CD4-positive, alpha-beta T cell treated with Interleukin-12 subunit alpha and Interleukin-12 subunit beta, for 1 hour (primary cell): ENCODE results near the gene ZNF784.

Experiments
- DNase-seq: peaks from one replicate; pipeline ENCODE4 v3.0.0-alpha.2; 2020

The ZNF784 gene

DNA sequence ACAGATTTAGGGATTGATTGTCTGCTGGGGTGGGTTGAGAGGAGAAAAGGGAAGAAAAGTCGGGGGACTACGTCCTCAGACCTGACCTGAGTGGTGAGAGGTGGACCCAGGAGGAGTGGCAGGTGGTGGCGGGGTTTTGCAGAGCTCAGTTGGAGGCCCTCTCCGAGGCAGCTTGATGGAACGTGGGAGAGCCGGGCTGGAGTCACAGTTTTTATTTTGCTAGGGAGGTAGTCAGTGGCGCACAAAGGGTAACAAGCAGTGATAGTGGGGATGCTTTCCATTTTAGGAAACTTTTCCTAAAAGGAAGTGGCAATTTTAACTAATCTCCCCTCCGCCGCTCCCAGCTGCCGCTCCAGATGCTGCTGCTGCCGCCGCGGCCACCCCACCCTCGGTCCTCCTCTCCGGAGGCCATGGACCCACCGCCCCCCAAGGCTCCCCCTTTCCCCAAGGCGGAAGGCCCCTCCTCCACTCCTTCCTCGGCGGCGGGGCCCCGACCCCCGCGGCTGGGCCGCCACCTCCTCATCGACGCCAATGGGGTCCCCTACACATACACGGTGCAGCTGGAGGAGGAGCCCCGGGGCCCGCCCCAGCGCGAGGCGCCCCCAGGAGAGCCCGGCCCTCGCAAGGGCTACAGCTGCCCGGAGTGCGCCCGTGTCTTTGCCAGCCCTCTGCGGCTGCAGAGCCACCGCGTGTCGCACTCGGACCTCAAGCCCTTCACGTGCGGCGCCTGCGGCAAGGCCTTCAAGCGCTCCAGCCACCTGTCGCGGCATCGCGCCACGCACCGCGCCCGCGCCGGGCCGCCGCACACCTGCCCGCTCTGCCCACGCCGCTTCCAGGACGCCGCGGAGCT, 18.0 kb upstream of the ZNF784 start:
- no peak for DNase-seq

DNA sequence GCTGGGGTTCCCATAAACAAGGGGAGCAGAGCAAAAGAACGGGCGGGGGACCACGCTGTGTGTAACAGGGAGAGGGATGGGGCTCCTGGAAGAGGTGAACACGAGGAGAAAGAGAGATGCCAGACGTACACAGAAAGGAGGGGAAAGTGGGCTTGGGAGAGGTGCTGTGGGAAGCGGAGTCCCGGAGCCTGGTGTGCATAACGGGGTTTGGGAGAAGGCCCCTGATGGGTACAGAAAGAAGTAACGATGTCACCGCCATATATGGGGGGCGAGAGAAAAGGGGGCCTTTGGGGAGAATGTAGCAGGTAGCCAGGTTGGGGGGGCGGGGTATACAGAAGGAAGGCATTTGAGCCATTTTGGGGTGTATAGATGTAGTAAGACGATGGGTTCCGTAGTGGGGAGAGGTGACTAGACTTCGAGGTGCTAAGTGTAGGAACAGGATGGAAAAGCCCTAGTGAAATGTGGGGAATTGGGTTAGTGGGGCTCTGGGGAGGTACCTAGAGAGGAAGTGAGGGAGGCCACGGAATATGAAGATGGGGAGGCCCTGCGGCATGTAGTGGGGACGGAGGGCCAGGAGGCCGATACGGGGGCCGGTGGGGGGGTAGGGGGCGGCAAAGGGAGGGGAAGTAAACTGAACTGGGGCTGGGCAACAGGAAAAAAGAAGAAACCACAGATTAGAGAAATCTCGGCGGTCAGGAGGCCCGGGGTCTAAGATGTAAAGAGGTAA, 17.2 kb upstream of the ZNF784 start:
- DNase-seq: peak; percentile 55

DNA sequence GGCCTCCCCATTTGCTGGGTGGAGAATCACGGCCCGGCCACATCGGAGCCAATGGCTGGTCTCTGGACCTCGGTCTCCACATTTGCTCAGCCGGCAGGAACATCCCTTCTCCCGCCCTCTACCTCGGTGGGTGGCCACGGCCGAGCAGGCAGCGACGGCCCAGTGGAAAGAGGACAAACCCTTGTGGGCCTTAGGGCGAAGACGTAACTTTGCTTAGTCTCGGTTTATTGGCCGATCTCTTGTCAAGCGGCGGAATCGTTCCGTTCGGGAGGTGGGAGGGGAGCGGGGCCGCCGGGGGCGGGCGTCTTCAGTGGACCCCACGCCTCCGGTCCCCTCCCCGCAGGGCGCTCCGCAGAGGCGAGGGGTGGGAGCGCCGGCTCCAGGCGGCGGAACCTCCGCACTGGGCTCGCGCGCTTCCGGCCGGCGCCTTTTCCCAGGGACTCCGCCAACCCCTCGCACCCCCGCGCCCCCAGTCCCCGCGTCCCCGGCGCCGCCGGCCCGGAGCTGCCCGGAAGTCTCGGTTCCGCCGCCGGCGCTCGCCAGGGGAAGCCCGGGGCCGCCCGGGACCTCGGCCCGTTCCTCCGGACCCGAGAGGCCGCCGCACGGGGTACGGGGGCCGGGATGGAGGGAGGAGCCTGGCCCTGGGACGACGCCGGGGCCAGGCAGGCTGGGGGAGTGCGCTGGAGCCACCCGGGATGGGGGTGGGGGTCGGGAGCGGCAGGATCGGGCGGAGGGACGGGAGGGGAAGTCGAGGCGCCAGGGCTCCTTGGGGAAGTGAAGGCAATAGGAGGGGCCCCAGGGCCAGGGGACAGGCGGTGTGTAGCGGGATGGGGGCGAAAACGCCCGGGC, 16.4 kb upstream of the ZNF784 start, which contains the start of gene ZNF580:
Gene ZNF580, plus strand, starts transcription at position 426 of the 849 bp plus-strand sequence. CDS start 1,507 bp downstream, outside the sequence.
- peak; percentile 70 for DNase-seq

DNA sequence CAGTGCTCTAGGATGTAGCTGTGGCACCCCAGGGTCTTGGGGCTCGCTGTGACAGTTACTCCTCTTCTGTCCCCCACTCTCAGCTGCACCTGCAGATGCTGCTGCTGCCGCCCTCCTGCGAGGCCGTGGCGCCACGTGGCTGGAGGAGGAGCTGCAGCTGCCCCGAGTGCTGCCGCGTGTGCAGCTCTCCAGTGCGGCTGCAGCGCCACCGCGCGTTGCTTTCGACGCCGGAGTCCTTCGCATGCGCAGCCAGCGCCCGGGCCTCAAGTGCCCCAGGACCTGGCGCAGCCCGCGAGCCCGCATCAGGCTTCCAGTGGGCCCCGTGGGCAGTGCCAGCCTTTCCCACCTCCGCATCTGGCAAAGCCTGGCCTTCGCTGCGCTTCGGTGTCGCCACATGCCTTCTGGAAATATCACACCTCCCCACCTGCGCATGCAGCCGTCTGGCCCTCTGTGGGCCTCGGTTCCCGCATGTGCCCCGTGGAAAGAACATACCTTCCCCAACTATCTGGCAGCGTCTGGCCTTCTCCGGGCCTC, 15.7 kb upstream of the ZNF784 start:
- DNase-seq: peak; percentile 82

DNA sequence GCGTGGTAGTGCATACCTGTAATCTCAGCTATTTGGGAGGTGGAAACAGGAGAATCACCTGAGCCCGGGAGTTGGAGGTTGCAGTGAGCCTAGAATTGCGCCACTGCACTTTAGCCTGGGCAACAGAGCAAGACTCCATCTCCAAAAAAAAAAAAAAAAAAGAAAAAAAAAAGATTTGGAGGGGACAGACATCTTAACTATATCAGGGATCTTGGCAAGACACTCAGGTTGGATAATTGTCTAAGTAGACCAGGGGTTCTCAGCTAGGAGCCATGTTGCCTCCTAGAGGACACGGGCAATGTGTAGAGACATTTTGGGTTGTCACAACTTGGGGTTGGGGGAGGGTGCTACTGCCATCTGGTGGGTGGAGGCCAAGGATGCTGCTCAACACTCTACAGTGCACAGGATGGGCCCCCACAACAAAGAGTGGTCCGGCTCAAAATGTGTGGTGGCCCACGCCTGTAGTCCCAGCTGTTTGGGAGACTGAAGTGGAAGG, 14.5 kb upstream of the ZNF784 start:
- DNase-seq: peak; percentile 76

DNA sequence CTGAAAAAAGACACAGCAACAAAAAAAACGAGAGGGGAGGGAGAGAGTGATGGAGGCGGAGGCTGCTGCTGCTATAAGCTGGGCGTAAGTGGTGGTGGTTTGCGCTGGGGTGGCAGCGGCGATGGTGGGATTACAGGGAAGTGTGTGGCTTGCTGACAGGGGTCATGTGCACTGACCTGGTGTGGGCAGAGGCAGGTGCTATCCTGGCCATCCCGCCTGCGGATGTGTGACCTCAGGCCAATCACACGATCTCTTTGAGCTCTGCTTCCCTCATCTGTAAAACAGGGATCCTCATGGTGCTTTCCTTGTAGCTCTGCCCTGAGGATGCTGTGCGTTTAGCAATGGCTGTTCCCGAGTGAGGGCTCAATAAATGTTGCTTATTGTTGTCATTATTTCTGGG, 13.2 kb upstream of the ZNF784 start:
- no peak for DNase-seq

DNA sequence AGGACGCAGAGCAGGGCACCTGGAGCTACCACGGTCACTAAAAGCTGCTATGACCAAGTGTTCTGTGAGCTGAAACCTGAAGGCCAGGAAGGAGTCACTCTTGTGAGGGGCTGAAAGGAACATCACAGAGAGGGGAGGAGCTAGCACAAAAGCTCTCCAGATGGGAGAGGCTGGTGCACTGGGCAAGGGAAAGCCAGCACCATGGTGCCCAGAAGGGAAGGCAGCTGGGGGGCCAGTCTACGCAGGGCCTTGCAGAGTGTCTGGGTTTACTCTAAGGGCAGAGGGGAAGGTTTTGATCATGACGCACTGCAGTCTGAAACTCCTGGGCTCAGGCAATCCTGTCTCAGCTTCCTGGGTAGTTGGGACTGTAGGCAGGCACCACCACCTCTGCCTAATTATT, 12.4 kb upstream of the ZNF784 start:
- no peak for DNase-seq

DNA sequence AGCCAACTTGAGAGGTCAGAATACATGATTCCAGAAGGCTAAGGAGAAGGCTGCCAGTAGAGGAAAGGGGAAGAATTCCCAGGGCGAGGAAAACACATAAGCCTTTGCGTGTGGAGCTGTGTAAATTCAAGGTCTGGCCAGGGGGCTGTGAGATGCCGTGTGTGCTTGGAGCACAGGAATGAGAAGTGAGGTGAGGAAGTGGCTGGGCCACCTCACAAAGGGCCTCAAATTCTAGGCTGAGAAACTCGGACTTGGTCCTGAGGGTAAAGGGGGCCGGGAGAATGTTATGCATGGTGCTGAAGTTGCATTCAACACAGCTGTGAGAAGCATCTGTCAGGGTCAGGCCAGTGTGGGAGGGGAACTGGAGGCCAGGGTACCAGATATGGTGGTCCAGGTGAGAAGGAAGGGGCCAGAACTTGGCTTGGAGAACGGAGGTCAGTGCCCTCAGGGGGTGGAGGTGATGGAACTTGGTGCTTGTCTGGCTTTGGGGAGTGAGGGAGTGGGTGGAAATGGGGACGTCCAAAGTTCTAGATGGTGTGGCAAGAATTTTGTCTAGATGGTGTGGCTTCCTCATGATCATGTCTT, 11.6 kb upstream of the ZNF784 start:
- DNase-seq: no peak

DNA sequence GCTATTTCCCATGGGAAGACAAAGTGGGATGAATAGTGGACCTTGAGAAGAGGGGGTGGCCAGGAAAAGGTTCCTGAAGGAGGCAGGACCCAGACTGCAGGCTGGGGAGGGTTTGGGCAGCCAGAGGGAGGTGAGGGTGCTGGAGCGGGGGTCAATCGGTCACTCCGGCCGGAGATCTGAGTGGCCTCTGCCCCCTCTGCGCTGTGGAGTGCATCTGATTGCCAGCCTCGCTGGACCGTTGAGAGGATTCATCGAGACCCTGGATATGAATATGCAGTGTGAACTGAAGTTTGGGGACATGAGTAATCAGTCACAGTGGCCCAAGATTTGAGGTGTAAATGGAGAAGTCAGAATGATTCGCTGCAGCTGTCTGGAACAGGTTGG, 11.0 kb upstream of the ZNF784 start:
- peak; percentile 33 for DNase-seq

DNA sequence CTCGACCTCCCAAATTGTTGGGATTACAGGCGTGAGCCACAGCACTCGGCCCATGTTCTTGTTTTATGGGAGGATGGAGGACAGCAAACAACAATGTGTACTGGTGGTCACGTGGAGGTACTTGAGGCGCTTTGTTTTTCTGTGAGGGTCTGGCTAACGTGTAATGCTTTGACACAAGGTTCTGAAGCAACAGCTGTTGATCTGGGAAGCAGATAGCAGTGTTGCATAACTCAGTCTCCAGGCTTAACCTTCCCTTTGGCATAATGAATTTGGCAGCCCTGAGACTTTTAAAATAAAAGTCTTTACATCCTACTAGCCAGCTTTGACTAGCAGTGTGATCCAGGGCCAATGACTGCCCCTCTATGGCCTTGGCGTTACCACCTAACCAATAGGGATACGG, 9.5 kb upstream of the ZNF784 start:
- DNase-seq: no peak

DNA sequence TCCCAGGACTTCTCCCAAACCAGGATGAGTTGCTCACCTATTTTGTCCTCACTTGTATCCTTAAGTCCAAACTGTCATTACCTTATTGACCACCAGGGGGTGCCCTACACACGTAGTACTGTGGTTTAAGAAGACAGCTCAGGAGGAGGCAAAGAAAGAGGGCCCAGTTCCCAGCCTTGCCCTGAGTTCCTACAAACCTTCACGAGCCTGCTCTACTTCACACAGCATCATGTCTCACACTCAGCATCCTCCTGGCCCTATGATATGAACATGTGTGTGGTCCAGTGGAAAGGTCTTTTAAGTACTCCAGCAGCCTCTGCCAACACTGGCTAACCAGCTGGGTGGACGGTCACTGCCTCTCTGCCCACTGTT, 8.1 kb upstream of the ZNF784 start:
- peak; percentile 92 for DNase-seq

DNA sequence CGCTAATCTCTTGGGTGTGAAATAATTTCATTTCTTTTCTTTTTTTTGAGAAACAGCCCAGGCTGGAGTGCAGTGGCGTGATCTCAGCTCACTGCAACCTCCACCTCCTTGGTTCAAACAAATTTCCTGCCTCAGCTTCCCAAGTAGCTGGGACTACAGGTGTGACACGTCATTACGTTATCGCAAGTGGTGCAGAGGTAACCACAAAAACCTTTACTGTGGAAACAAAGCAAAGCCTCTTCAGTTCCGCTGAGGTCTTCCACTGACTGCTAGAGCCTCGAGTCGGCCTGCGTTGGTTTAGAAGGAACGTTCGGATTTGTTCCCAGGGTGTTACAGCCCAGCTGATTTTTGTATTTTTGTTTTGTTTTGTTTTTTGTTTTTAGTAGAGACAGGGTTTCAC, 2.0 kb upstream of the ZNF784 start:
- DNase-seq: peak; percentile 82

DNA sequence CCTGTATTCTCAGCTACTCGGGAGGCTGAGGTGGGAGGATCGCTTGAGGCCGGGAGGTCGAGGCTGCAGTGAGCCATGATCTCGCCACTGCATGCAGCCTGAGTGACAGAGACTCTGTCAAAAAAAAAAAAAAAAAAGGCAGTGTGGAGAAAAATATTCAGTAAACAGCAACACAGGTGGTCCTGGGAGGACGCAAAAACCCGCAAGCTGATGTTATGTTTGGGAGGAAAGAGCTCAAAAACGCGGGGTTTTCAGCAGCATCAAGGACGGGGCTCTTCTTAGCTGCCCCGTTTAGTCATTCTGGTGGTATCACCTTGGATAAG, 599 bp upstream of the ZNF784 start:
- no peak for DNase-seq

DNA sequence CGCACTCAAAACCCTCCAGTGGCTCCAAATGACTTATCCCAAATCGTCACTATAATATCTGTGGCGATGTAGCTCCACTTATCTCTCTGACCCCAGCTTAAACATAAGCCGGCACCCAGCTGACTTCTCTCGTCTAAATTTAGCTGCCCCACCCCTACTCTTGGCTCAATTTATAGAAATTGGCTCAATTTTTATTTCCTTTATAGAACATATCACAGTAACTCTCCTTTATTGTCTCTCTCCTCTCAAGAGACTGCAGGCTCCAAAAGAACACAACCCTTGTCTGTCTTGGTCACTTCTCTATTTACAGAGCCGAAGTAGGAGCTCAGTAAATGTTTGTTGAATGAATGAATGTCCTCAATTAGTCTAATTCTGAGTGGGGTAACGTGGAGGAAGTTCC, 805 bp downstream of the ZNF784 start:
- DNase-seq: no peak

DNA sequence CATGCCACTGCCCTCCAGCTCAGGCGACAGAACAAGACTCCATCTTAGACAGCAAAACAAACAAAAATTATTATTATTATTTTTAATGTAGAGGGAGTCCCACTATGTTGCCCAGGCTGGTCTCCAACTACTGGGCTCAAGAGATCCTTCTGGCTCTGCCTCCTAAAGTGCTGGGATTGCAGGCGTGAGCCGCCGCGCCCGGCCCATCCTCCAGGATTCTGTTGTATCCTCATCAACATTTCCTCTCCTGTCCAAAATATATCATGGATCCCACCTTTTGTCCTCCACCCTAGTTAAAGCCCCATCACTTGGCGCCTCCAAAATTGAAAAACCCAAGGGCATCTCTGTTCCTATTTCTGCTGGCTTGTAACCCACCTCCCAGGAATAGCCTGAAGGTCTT, 1.2 kb downstream of the ZNF784 start:
- DNase-seq: no peak

DNA sequence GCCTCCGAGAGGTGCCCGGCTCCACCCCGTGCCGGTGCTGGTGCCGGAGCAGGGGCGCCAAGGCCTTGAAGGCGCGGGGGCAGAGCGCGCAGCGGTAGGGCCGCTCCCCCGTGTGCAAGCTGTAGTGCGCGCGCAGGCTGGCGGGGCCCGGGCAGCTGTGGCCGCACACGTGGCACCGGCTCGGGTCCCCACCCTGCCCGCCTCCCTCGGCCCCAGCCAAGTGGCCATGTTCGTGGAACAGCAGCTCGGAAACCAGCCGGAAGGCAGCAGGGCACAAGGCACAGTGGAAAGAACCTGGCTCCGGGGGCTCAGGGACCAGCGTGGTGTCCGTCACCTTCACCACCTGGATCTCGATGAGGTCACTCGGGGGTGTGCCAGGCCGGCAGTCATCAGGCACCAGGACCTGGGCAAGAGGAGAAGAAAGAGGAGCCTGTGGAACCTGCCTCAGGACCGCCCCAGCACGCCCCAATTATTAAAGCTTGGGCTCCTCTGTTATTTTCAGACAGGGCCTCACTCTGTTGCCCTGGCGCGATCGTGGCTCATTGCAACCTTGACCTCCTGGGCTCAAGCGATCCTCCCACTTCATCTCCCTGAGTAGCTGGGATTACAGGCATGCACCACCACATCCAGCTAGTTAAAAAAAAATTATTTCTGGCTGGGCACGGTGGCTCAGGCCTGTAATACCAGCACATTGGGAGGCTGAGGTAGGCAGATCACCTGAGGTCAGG, 2.0 kb downstream of the ZNF784 start:
- DNase-seq: no peak

DNA sequence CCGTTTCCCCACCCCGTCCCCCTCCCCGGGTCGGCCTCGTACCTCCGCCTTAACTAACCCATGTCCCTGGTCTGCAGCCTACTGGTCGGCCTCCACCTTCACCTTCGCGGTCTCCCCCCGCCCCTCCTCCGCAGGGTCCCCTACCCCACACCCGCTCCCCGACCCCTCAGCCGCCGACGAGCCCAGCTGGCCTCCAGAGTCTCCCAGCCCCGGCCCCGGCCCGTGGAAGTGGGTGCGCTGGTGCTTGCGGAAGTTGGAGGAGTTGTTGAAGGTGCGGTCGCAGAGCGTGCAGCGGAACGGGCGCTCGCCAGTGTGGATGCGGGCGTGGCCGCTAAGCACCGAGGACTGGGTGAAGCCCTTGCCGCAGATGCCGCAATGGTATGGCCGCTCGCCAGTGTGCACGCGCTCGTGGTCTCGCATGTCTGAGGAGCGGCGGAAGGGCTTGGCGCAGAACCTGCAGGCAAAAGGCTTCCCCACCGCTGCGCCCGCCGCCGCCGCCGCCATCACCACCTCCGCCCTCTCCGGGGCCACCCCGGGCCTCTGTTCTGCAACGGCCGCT, 2.6 kb downstream of the ZNF784 start:
- no peak for DNase-seq

DNA sequence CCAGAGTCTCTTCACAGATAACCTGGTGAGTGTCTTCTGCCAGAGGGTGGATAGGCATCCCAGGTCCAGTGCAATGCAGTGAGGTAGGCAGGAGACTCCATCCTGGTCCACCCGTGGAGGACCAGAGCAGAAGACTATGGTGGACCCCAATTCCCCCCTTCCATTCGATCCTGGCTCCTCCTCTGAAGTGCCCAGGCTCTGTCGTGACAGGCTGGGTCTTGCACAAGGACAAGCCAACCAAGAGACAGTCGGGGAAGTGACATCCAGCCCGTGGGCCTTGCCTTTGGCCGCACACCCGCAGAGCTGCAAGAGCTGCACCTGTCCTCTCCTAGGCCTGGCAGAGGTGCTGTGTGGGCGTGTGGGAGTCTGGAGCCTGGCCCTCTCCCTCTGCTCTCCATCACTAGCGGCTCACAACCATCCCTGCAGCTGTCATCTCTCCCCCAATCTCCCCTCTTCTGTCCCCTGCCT, 3.1 kb downstream of the ZNF784 start:
- DNase-seq: no peak

DNA sequence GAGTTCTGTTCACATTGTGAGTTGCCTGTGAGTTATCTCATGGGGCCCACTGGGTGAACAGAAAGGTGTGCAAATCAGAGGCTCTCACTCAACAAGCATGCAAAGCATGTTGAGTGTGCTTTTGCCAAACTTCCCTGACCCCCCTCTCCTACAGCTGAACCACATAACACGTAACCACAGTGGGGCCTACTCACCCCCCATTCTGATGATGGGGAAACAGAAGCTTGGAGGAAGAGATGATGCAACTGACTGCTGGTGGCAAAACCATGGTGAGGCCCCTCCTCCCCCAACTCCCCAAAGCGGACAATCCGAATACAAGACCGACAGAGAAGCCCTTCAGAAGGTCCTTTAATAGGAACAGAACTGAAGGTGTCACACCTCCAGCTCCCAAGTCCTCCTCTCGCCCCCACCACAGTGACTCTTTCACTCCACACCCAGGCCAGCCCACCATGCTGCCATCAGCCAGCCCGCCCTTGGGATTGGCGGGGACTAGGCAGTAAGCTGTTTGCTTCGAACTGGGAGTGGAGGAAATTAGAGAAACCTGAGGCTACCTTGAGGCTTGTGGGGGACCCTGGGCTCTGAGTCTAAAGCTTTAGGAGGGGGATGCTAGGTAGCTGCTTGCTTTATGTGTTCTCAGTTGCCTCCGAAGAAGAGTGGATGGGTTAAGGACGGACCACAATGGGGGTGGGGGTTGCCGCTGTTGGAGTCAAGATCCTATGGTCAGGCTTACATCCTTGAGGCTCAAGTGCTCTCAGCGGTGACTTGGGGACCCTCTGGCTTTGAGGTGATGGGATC, 3.8 kb downstream of the ZNF784 start:
- DNase-seq: peak; percentile 34

DNA sequence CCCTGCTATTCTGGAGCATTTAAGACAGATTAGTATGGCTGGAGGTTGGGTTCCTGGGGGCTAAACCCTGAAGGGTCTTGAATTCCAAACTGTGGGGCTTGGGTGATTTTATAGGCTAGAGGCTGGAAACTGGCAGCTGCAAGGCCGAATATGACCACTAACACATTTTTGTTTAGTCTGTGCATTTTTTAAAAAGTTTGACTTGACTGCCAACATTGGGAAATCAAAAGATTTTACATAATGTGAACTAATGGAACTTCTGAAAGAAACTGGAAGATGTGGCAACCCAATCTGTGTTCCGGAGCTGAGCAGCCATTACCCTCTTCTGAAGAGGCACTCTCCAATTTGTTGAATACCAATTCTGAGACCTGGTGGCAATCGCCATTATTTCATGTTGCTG, 5.1 kb downstream of the ZNF784 start:
- DNase-seq: no peak

DNA sequence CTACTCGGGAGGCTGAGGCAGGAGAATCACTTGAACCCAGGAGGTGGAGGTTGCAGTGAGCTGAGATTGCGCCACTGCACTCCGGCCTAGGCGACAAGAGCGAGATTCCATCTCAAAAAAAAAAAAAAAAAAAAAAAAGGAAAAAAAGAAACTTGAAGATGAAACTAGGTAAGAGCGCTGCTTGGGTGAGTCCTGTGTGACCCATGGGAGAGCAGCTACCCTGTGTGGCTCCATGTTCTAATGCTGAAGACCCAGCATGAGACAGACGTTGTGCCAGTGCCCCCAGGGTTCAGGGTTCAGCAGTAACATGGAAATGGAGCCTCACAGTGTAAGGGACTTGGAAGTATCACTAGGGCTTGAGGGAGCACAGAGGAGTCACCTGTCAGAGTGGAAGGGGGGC, 5.9 kb downstream of the ZNF784 start:
- no peak for DNase-seq
